Skeletal muscle tissue (tissue), 5 donors: ENCODE measurements around the gene MPHOSPH9. TPM values are rescaled to one million over a fixed set of nuclear protein-coding genes. Genes with fewer than 3 reads are reported as not detected.

ENCODE experiments used
- H3K27ac ChIP-seq: one replicate; pipeline ENCODE4 v1.7.0; 2013; ENCODE audit warnings: mild to moderate bottlenecking, low read depth, low read length, inconsistent platforms
- H3K27me3 ChIP-seq, 3 donors: one replicate each; pipeline ENCODE4 v1.7.0; 2013; ENCODE audit warnings: low read length in 3 of 3; ENCODE audit not compliant: control insufficient read depth in 3 of 3, insufficient read depth in 3 of 3
- H3K36me3 ChIP-seq, 3 donors: one replicate each; pipeline ENCODE4 v1.7.0; 2013; ENCODE audit warnings: low read length in 3 of 3; ENCODE audit not compliant: control insufficient read depth in 3 of 3, insufficient read depth in 3 of 3
- H3K4me1 ChIP-seq, 3 donors: one replicate each; pipeline ENCODE4 v1.7.0; 2013; ENCODE audit warnings: low read length in 3 of 3, mild to moderate bottlenecking in 3 of 3; ENCODE audit not compliant: control insufficient read depth in 3 of 3, insufficient read depth in 3 of 3
- H3K4me3 ChIP-seq, 3 donors: one replicate each; pipeline ENCODE4 v1.7.0; 2013; ENCODE audit warnings: low read length in 3 of 3
- H3K9ac ChIP-seq, 3 donors: one replicate each; pipeline ENCODE4 v1.7.0; 2013; ENCODE audit warnings: low read length in 3 of 3, mild to moderate bottlenecking in 3 of 3, moderate library complexity in 2 of 3, low read depth in 1 of 3
- H3K9me3 ChIP-seq, 3 donors: one replicate each; pipeline ENCODE4 v1.7.0; 2013; ENCODE audit warnings: low read length in 3 of 3; ENCODE audit not compliant: control insufficient read depth in 3 of 3
- small RNA-seq: library from RNA; depleted of rRNA; stranded (forward); fragments of <200 nt; gene quantifications from one replicate; pipeline ENCODE3, GENCODE V24; 2014
- total RNA-seq: library from RNA; depleted of rRNA; stranded (reverse); fragments of >200 nt; gene quantifications from one replicate; pipeline ENCODE4 v1.2.3, GENCODE V29; 2014
- donor health status: Osteomylitis.

Gene MPHOSPH9
- total RNA-seq, 1 donor from 2014 or later = 44.9 TPM

DNA sequence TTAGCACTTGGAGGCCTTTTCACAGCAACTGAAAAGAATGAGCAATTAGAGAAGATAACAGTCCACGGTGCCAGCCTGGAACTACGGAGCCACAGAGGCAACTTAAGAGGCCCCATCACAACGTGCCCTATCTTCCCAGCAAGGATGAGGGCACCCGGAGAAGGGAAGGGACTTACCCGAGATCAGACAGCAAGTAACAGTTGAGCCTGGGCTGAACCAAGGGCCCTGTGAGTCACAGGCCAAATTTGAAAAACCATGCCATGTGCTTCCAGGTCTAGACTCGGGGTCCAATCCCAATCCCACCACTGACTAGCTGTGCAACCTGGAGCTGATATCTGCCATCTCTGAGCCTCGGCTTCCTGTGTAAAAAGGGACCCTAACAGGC, 124.3 kb downstream of the MPHOSPH9 start:
- H3K9me3 ChIP-seq = no peaks in the 10 kb centered on the region
- H3K27ac ChIP-seq = peak overlapping the region; percentile 83
- no peaks in the 10 kb centered on the region for H3K36me3 ChIP-seq
- peaks cover 38 to 52% (median 51%) of the 10 kb centered on the region in 3 donors for H3K4me1 ChIP-seq
- H3K4me3 ChIP-seq = peak overlapping the region in 1 of 3 donors; percentile 29
- peak overlapping the region in 2 of 3 donors; percentile 25 to 70 for H3K9ac ChIP-seq
- no peaks in the 10 kb centered on the region for H3K27me3 ChIP-seq

DNA sequence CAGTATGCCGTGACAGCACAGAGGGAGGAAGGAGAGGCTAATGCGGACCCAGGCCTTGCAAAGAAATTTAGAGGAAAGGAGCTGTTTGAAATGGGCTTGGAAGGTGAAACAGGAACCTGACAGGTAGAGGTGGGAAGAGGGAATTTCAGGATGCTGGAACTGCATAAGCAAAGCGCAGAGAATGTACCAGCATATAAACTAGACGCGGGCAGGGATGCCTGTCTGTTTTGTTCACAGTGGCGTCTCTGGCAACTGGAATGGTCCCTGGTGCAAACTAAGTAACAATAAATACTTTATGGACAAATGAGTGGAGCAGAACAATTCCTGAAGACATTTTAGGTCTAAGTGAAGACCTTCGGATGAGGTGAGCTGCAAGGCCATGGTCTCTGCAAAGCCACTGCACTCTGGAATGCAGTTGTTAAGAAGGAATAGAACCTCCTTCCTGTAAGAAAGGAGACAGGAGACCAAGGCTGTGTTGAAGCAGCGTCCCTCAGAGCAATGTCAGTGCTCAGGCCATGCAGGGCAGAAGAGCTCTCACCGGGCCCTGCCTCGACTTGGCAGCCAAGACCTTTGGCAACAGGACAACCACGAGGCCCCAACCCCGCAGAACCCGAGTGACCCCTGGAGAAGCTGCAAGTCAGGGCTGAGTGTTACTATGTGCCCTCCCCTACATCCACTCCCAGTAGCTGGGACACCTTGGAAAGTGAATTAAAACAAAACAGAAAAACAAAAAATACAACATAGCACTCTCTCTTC, 124.8 kb downstream of the MPHOSPH9 start:
- Histone ChIP-seq H3K9ac (peak overlapping the region in 1 of 3 donors; percentile 70), H3K27ac (peak overlapping the region; percentile 83), H3K4me1 (peaks cover 38 to 51% (median 51%) of the 10 kb centered on the region in 3 donors), H3K27me3 (no peaks in the 10 kb centered on the region), H3K9me3 (no peaks in the 10 kb centered on the region), H3K36me3 (no peaks in the 10 kb centered on the region), H3K4me3 (peak overlapping the region in 1 of 3 donors; percentile 13)

DNA sequence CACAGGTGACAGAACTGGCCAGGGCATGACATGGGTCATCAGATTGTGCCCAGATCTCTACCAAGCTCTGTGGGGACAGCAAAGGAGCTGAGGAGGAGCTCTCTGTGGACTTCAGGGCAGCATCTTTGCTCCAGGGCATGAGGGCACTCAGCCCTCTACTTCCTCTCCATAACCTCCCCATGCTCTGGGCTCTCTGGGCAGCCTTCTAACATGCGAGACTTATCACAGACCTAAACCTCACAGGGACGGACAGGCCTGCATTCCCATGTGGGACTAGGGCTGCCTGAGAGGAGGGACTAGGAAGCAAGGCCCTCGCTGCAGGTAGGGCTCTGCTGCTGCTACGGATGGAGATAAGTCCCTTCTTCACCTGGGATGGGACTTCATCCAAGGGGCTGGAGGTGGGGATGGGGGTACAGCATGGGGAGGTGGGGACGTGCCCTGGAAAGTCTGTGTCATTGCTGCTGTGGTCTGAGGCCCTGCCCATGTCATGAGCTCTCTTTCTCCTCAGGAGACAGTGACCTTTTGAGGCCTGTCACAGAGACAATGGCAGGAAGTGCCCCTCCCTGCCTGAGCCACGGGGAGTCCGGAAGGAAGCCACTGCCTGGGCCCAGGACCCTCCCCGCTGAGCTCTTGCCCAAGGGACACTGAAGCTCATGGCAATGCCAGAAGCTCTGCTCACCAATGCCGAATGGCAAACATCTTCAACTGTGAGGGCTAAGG, 126.1 kb downstream of the MPHOSPH9 start:
- peak overlapping the region in 1 of 3 donors; percentile 57 for H3K9ac ChIP-seq
- peak overlapping the region; percentile 59 for H3K27ac ChIP-seq
- no peak overlapping the region for H3K4me3 ChIP-seq
- no peaks in the 10 kb centered on the region for H3K27me3 ChIP-seq
- H3K9me3 ChIP-seq = no peaks in the 10 kb centered on the region
- H3K36me3 ChIP-seq = no peaks in the 10 kb centered on the region
- H3K4me1 ChIP-seq = peaks cover 38 to 49% (median 49%) of the 10 kb centered on the region in 3 donors

DNA sequence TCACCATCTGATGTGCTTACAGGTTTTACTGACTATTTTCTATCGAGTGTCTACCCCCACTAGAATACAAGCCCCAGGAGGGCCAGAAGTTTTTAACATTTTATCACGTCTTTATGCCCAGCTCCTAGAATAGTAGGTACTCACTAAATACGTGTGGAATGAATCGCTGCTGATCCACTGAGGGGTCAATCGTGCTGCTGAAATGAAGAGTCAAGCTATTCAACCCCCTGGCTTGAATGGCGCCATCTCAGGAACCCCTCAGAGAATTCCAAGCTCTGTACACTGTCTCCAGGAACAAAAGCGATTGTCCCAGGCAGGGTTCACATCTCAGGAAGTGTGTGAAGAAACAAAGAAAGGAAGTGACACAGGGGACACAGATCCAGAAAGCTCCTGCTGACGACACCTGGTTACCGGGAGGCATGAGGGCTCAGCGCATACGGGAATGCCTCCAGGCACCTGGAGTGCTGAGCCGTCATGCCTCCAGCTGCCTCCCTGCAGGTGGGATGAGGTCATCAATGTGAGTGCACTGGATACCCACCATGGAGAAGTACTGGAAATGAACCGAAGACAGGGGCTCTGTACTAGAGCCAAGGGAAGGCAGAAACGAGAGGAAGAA, 127.6 kb downstream of the MPHOSPH9 start:
- no peaks in the 10 kb centered on the region for H3K27me3 ChIP-seq
- peaks cover 38 to 51% (median 50%) of the 10 kb centered on the region in 3 donors for H3K4me1 ChIP-seq
- H3K4me3 ChIP-seq = peak overlapping the region in 1 of 3 donors; percentile 41
- H3K9ac ChIP-seq = peak overlapping the region in 2 of 3 donors; percentile 27 to 50
- peak overlapping the region; percentile 50 for H3K27ac ChIP-seq
- no peaks in the 10 kb centered on the region for H3K36me3 ChIP-seq
- H3K9me3 ChIP-seq = no peaks in the 10 kb centered on the region

DNA sequence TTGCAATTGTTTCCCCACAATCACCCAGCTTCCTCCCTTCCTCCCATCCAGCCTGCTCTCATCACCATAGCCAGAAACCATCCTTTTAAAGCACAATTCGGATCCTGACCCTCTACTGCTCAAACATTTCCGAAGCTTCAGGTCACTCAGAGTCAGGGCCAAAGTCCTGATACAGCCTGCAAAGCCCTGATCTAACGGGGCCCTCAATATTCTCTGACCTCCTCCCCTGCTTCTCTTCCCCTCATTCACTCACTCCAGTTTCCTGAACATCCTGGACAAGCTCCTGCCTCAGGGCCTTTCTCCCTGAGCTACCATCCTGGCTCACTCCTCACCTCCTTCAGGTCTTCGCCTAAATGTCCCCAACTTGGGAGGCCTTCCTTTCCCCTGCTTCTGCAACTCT, 128.1 kb downstream of the MPHOSPH9 start:
- Histone ChIP-seq H3K27ac (peak overlapping the region; percentile 50), H3K9me3 (no peaks in the 10 kb centered on the region), H3K9ac (peak overlapping the region in 2 of 3 donors; percentile 27 to 50), H3K27me3 (no peaks in the 10 kb centered on the region), H3K4me1 (peaks cover 36 to 50% (median 48%) of the 10 kb centered on the region in 3 donors), H3K4me3 (peak overlapping the region in 1 of 3 donors; percentile 41), H3K36me3 (no peaks in the 10 kb centered on the region)

Small RNAs within 50 kb of the gene (small RNA-seq; reads per million reads assigned to genes)
- gene RNA5SP375 = not detected

Other genes with a start within 250 kb of the MPHOSPH9 start
- 3.1 TPM for gene PITPNM2, start 82.1 kb downstream of the MPHOSPH9 start, total RNA-seq
- 12.0 TPM for gene MTRFR, start 295 bp upstream of the MPHOSPH9 start, total RNA-seq
- 76.2 TPM for gene CDK2AP1, start 38.7 kb upstream of the MPHOSPH9 start, total RNA-seq
- gene SBNO1, start 131.7 kb upstream of the MPHOSPH9 start, total RNA-seq = 11.5 TPM
- 19.3 TPM for gene KMT5A, start 151.0 kb upstream of the MPHOSPH9 start, total RNA-seq
- 1.0 TPM for gene RILPL2, start 203.5 kb upstream of the MPHOSPH9 start, total RNA-seq
- gene SNRNP35, start 225.0 kb upstream of the MPHOSPH9 start, total RNA-seq = 15.7 TPM